Stomach (tissue), 9 donors: ENCODE data around the gene SORL1. TPM values are rescaled to one million over a fixed set of nuclear protein-coding genes. Genes with fewer than 3 reads are reported as not detected.

Source experiments
- DNase-seq, 2 donors: peaks; one replicate each; pipeline versions ENCODE4 v3.0.0 to v3.0.0-alpha.2; 2013 to 2019
- H3K27ac ChIP-seq, 5 donors: fragments of 200-600 bp in 4 of 5; sonication (generic) in 4 of 5; one replicate each; pipeline ENCODE4 v1.5.1; 2013 to 2019; ENCODE audit warnings: mild to moderate bottlenecking in 1 of 5, moderate library complexity in 1 of 5
- H3K27me3 ChIP-seq, 3 donors: fragments of 200-600 bp; sonication (generic); one replicate each; pipeline ENCODE4 v1.5.1; 2017 to 2019; ENCODE audit warnings: mixed run types in 1 of 3
- H3K36me3 ChIP-seq, 4 donors: fragments of 200-600 bp; sonication (generic); 1 replicate in 3 of 4; 2 replicates in 1 of 4; pipeline ENCODE4 v1.5.1; 2016 to 2019
- H3K4me1 ChIP-seq, 4 donors: fragments of 200-600 bp; sonication (generic); one replicate each; pipeline ENCODE4 v1.5.1; 2016 to 2019
- H3K4me3 ChIP-seq, 4 donors: fragments of 200-600 bp; sonication (generic) in 3 of 4; one replicate each; pipeline ENCODE4 v1.5.1; 2016 to 2019; ENCODE audit warnings: mild to moderate bottlenecking in 1 of 4
- H3K9me3 ChIP-seq, 4 donors: fragments of 200-600 bp; sonication (generic); one replicate each; pipeline ENCODE4 v1.5.1; 2016 to 2019
- EP300 ChIP-seq: sonication (generic); formaldehyde crosslinking; IDR thresholded peaks from one replicate; pipeline ENCODE4 v1.6.1; 2017; ENCODE audit warnings: antibody characterized with exemption
- POLR2A ChIP-seq, 4 donors: fragments of 450-650 bp; IDR thresholded peaks; one replicate each; pipeline ENCODE4 v1.6.1; 2016; ENCODE audit warnings: antibody characterized with exemption in 4 of 4, control low read depth in 2 of 4, mild to moderate bottlenecking in 1 of 4, moderate library complexity in 1 of 4
- POLR2AphosphoS5 ChIP-seq, 3 donors: sonication (generic); formaldehyde crosslinking; IDR thresholded peaks; one replicate each; pipeline ENCODE4 v1.6.1; 2016; ENCODE audit warnings: antibody characterized with exemption in 3 of 3
- WGBS, 5 donors: extraction: QIAGEN DNeasy Blood & Tissue Kit in 3 of 5; methylation state at CpG; one replicate each; pipeline versions ENCODE4 v1.1.5 to v1.1.7; 2013 to 2018; 5-methylcytosine and 5-hydroxymethylcytosine counted together
- intact Hi-C: fragments of 100-400 bp; cut with DNase I; formaldehyde crosslinking; loops from one replicate; pipeline ENCODE4 v1.15.1; 2023; ENCODE audit warnings: low total_unique reads
- polyA plus RNA-seq, 3 donors: library from polyadenylated mRNA; stranded (reverse); fragments of 200-250 nt; gene quantifications; one replicate each; pipeline ENCODE4 v1.2.3, GENCODE V29; 2013
- total RNA-seq, 5 donors: library from RNA; depleted of rRNA; stranded (reverse); fragments of >200 nt; gene quantifications; one replicate each; pipeline versions ENCODE4 v1.1.0 to v1.2.3, GENCODE V29; 2014 to 2016
- TF ChIP-seq, protein P1 (sequence below), 7 experiments: fragments of 450-650 bp in 4 of 7; fragments of 200-600 bp in 3 of 7; sonication (generic) in 3 of 7; IDR thresholded peaks; one replicate each; pipeline ENCODE4 v1.5.1; 2016 to 2019; ENCODE audit warnings: antibody characterized with exemption in 7 of 7, control low read depth in 2 of 7, mild to moderate bottlenecking in 1 of 7
- donor health status: healthy with polysubstance abuse.
- donor health status: Bipolar disorder and iron deficiency.
- donor health status: healthy.

Gene SORL1
- total and polyA plus RNA-seq, 8 donors: 0.76 to 161 (median 18.2) TPM

DNA sequence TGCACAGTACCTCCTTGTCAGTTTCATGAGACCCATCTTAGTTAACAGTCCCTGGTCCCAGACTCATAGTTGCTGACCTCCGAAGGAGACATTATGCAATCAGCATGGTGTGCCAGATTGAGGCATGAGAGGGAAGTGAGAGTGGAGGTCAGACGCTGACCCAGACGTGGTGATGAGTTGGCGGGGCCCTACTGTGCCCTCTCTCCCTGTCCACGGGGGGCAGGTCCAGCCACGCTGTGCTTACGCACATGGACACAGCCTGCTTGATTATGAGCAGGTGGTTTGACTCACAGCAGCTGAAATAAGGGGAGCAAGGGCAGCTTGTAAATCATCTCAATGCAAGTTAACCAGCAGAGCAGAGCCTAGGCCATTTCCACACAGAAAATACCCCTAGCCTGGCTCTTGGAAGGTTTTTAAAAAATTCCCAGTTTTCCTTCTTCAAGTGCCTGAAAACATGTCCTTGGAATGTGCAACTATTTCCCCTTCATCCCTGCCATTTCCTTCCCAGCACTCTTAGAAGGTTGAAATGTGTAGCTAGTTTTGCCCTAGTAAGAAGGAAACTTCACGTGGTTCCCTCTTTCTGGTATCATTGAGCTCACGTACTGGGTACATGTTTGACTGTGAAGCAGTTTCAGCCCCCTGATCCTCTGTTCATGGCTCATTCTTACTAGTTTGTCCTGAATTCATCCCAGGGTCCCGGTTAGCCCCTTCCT, 123.3 kb downstream of the SORL1 start:
- Histone ChIP-seq H3K4me1 (peaks cover 0 to 31% (median 9%) of the 10 kb centered on the region in 4 donors), H3K9me3 (no peaks in the 10 kb centered on the region), H3K36me3 (peaks cover 0 to 50% (median 32%) of the 10 kb centered on the region in 4 donors), H3K27ac (peak overlapping the region in 3 of 5 donors; percentile 6 to 50 (median 37)), H3K4me3 (no peak overlapping the region), H3K27me3 (no peaks in the 10 kb centered on the region)
- WGBS, 5 donors: 63 to 79% (median 74%) methylated on average over 9 to 10 of the region's 10 CpGs
- TF ChIP-seq, protein P1, sequence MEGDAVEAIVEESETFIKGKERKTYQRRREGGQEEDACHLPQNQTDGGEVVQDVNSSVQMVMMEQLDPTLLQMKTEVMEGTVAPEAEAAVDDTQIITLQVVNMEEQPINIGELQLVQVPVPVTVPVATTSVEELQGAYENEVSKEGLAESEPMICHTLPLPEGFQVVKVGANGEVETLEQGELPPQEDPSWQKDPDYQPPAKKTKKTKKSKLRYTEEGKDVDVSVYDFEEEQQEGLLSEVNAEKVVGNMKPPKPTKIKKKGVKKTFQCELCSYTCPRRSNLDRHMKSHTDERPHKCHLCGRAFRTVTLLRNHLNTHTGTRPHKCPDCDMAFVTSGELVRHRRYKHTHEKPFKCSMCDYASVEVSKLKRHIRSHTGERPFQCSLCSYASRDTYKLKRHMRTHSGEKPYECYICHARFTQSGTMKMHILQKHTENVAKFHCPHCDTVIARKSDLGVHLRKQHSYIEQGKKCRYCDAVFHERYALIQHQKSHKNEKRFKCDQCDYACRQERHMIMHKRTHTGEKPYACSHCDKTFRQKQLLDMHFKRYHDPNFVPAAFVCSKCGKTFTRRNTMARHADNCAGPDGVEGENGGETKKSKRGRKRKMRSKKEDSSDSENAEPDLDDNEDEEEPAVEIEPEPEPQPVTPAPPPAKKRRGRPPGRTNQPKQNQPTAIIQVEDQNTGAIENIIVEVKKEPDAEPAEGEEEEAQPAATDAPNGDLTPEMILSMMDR (IDR thresholded peaks at IDR 0.05): no peak
- TF ChIP-seq POLR2AphosphoS5 (IDR thresholded peaks at IDR 0.05): peak in 2 of 3 donors; percentile 20 to 54
- TF ChIP-seq EP300: peak; percentile 35
- no peak for TF ChIP-seq POLR2A (IDR thresholded peaks at IDR 0.05)
- DNase-seq: peak; percentile 32 to 40
- intact Hi-C loops: no loop called here

DNA sequence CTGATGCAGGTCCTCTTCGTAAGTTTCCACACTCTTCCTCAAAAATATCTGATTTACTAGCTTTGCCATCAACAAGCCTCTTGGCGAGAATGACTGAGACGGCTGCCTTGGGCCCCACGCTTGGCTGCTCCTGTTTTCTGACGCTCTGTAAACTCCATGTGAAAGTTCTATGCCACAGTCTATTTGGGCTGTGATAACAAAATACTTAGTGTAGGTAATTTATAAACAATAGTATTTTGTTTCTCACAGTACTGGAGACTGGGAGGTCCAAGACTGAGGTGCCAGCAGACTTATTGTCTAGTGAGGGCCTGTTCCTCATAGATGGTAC, 123.8 kb downstream of the SORL1 start:
- no peaks in the 10 kb centered on the region for H3K9me3 ChIP-seq
- WGBS, 5 donors: 46 to 70% (median 66%) methylated on average over 5 of the region's 5 CpGs
- H3K27me3 ChIP-seq: no peaks in the 10 kb centered on the region
- H3K36me3 ChIP-seq: peaks cover 0 to 45% (median 33%) of the 10 kb centered on the region in 4 donors
- no peak overlapping the region for H3K4me3 ChIP-seq
- DNase-seq: no peak
- peak overlapping the region in 4 of 5 donors; percentile 6 to 50 (median 28) for H3K27ac ChIP-seq
- TF ChIP-seq POLR2A (IDR thresholded peaks at IDR 0.05) (no peak), POLR2AphosphoS5 (IDR thresholded peaks at IDR 0.05) (no peak), EP300 (no peak)
- TF ChIP-seq, protein P1 (IDR thresholded peaks at IDR 0.05): no peak
- intact Hi-C loops: no loop called here
- H3K4me1 ChIP-seq: peaks cover 0 to 31% (median 9%) of the 10 kb centered on the region in 4 donors

DNA sequence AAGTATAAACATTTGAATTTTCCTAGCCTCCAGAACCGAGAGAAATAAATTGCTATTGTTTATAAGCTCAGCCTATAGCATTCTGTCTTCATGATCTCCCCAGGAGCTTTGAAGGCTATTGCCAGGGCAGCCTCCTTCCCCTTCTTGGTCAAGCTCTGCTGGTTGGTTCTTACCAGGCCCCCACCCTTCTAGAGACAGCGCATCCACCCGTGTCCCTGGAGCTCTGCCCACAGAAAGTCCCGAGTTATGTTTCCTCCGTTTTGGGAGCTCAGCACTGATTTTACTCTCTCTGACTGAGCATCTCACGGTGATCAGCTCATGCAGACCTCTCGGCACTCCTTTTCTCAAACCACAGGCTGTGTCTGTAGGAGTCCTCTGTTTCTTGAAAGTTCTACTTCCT, 124.4 kb downstream of the SORL1 start:
- H3K27ac ChIP-seq: peak overlapping the region in 1 of 5 donors; percentile 6
- peaks cover 0 to 45% (median 37%) of the 10 kb centered on the region in 4 donors for H3K36me3 ChIP-seq
- no peaks in the 10 kb centered on the region for H3K27me3 ChIP-seq
- no peaks in the 10 kb centered on the region for H3K9me3 ChIP-seq
- peaks cover 0 to 31% (median 9%) of the 10 kb centered on the region in 4 donors for H3K4me1 ChIP-seq
- 59 to 76% (median 66%) methylated on average over 7 of the region's 7 CpGs for WGBS, 5 donors
- H3K4me3 ChIP-seq: no peak overlapping the region
- DNase-seq: no peak
- intact Hi-C loops: no loop called here
- TF ChIP-seq, protein P1 (IDR thresholded peaks at IDR 0.05): no peak
- TF ChIP-seq EP300 (no peak), POLR2A (IDR thresholded peaks at IDR 0.05) (no peak), POLR2AphosphoS5 (IDR thresholded peaks at IDR 0.05) (no peak)

DNA sequence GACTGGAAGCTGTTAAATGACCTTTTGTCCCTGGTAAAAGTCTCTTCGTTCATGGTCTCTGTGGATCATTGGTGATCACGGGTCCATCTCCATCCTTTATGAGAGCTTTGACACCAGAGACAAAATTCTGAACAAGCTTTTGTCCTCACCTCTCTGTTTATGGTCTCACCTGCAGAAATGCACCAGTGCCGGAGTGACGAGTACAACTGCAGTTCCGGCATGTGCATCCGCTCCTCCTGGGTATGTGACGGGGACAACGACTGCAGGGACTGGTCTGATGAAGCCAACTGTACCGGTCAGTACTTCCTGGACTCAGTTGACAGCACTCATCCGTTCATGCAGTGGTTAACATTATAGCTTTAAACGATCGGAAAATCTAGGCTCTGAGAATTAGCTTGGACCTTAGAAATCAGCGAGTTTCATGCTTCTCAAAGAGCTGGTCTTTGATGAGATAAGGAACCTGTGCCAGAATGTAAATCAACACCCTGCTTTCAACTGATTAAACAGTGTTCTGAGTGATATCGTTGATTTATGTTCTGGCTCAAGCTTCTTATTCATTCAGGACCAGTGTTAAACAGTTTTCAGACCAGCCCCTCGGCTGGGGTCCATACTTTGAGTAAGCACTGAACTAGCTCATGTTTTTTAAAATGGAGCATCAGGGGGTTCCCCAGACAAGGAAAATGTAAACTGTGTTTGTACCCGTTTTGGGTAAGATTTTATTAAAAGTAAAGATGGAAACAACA, 125.2 kb downstream of the SORL1 start:
- Histone ChIP-seq H3K36me3 (peaks cover 0 to 43% (median 35%) of the 10 kb centered on the region in 4 donors), H3K27ac (no peak overlapping the region), H3K27me3 (no peaks in the 10 kb centered on the region), H3K9me3 (no peaks in the 10 kb centered on the region), H3K4me1 (peaks cover 0 to 31% (median 9%) of the 10 kb centered on the region in 4 donors), H3K4me3 (no peak overlapping the region)
- intact Hi-C loops: no loop called here
- WGBS, 5 donors: 38 to 54% (median 51%) methylated on average over 15 to 16 of the region's 16 CpGs
- no peak for DNase-seq
- TF ChIP-seq, protein P1 (IDR thresholded peaks at IDR 0.05): no peak
- TF ChIP-seq POLR2AphosphoS5 (IDR thresholded peaks at IDR 0.05): no peak
